Gastroesophageal sphincter (tissue), 3 donors: ENCODE data around the gene MEGF8.

Source experiments
- CTCF ChIP-seq, 4 experiments: fragments of 200-600 bp in 2 of 4; fragments of 450-650 bp in 2 of 4; sonication (generic) in 1 of 4; IDR thresholded peaks; one replicate each; pipeline ENCODE4 v1.5.1; 2017 to 2019; ENCODE audit warnings: antibody characterized with exemption in 4 of 4, mild to moderate bottlenecking in 2 of 4, moderate library complexity in 2 of 4
- EP300 ChIP-seq: sonication (generic); formaldehyde crosslinking; IDR thresholded peaks from one replicate; pipeline ENCODE4 v1.6.1; 2017; ENCODE audit warnings: antibody characterized with exemption, mild to moderate bottlenecking
- POLR2A ChIP-seq, 2 donors: fragments of 450-650 bp; IDR thresholded peaks; one replicate each; pipeline ENCODE4 v1.6.1; 2017; ENCODE audit warnings: antibody characterized with exemption in 2 of 2, mild to moderate bottlenecking in 2 of 2, moderate library complexity in 1 of 2
- POLR2AphosphoS5 ChIP-seq: sonication (generic); formaldehyde crosslinking; IDR thresholded peaks from one replicate; pipeline ENCODE4 v1.6.1; 2017; ENCODE audit warnings: antibody characterized with exemption

- TF ChIP-seq POLR2A (IDR thresholded peaks at IDR 0.05) (no peak), POLR2AphosphoS5 (no peak), CTCF (IDR thresholded peaks at IDR 0.05) (peak in 1 of 4 experiments; percentile 5), EP300 (no peak)
Measured at GRCh38 chr19:42293540-42293939, 31.9 kb upstream of the MEGF8 start.
